SU-DHL-6 (cell line): ENCODE results near the gene SNCG.

ENCODE experiments used
- EZH2phosphoT487 ChIP-seq: fragments of 200-600 bp; sonication (generic), shearing (Covaris generic); conservative IDR thresholded peaks from 2 replicates; pipeline ENCODE4 v1.6.1; 2018; ENCODE audit warnings: mild to moderate bottlenecking, antibody characterized with exemption, low read length, moderate library complexity, mixed read lengths
- TF ChIP-seq, protein P1 (sequence below): fragments of 200-600 bp; sonication (generic); IDR thresholded peaks from one replicate; pipeline ENCODE4 v1.5.1; 2017; ENCODE audit warnings: antibody characterized with exemption, mild to moderate bottlenecking, low read length, moderate library complexity; ENCODE audit not compliant: insufficient read depth, poor library complexity, severe bottlenecking

- TF ChIP-seq, protein P1, sequence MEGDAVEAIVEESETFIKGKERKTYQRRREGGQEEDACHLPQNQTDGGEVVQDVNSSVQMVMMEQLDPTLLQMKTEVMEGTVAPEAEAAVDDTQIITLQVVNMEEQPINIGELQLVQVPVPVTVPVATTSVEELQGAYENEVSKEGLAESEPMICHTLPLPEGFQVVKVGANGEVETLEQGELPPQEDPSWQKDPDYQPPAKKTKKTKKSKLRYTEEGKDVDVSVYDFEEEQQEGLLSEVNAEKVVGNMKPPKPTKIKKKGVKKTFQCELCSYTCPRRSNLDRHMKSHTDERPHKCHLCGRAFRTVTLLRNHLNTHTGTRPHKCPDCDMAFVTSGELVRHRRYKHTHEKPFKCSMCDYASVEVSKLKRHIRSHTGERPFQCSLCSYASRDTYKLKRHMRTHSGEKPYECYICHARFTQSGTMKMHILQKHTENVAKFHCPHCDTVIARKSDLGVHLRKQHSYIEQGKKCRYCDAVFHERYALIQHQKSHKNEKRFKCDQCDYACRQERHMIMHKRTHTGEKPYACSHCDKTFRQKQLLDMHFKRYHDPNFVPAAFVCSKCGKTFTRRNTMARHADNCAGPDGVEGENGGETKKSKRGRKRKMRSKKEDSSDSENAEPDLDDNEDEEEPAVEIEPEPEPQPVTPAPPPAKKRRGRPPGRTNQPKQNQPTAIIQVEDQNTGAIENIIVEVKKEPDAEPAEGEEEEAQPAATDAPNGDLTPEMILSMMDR, result no peak
- no peak for TF ChIP-seq EZH2phosphoT487
Observed at GRCh38 chr10:86971232-86971991, 13.0 kb downstream of the SNCG start.
